Subcutaneous adipose tissue (tissue), 4 donors: ENCODE measurements around the gene FOCAD. TPM values are rescaled to one million over a fixed set of nuclear protein-coding genes. Genes with fewer than 3 reads are reported as not detected.

Source experiments
- total RNA-seq, 4 donors: library from RNA; depleted of rRNA; stranded (reverse); fragments of >200 nt; gene quantifications; one replicate each; pipeline ENCODE4 v1.1.0, GENCODE V29; 2016
- TF ChIP-seq, protein P1 (sequence below): fragments of 450-650 bp; IDR thresholded peaks from one replicate; pipeline ENCODE4 v1.5.1; 2016; ENCODE audit warnings: low read depth, mild to moderate bottlenecking, control low read depth, antibody characterized with exemption, moderate library complexity

FOCAD gene
- total RNA-seq, 4 donors from 2014 or later: 24.6 to 31.7 (median 27.5) TPM

DNA sequence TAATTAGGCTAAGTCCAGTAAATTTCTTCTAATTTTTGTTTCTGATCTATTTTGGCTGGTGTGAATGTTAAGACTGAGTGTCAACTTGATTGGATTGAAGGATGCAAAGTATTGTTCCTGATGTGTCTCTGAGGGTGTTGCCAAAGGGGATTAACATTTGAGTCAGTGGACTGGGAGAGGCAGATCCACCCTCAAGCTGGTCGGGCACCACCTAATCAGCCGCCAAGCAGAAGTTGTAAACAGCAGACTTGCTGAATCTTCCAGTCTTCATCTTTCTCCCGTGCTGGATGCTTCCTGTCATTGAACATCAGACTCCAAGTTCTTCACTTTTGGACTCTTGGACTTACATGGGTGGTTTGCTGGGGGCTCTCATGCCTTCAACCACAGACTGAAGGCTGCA lies 40.4 kb upstream of the FOCAD start:
- TF ChIP-seq, protein P1, sequence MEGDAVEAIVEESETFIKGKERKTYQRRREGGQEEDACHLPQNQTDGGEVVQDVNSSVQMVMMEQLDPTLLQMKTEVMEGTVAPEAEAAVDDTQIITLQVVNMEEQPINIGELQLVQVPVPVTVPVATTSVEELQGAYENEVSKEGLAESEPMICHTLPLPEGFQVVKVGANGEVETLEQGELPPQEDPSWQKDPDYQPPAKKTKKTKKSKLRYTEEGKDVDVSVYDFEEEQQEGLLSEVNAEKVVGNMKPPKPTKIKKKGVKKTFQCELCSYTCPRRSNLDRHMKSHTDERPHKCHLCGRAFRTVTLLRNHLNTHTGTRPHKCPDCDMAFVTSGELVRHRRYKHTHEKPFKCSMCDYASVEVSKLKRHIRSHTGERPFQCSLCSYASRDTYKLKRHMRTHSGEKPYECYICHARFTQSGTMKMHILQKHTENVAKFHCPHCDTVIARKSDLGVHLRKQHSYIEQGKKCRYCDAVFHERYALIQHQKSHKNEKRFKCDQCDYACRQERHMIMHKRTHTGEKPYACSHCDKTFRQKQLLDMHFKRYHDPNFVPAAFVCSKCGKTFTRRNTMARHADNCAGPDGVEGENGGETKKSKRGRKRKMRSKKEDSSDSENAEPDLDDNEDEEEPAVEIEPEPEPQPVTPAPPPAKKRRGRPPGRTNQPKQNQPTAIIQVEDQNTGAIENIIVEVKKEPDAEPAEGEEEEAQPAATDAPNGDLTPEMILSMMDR: no peak

GRCh38 chr9:20646656-20647055 lies 37.4 kb upstream of the FOCAD start:
- TF ChIP-seq, protein P1: no peak

DNA sequence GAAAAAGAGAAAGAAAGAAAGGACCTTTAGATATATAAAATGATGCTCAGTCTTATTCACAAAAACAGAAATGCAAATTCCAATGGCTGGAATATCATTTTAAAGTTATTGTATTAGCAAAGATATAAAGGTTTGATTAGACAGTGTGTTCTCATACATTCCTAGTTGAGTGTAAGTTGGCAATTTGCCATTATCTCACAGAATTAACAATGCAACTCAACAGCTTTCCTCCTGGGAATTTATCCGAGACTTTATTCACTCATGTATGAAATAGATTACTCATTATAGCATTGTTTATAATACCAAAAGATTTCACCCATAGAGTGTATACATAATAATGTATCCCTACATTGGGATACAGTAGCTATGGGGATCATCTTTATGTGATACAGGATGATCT lies 34.7 kb upstream of the FOCAD start:
- TF ChIP-seq, protein P1: no peak

GRCh38 chr9:20650313-20650712 lies 33.7 kb upstream of the FOCAD start:
- TF ChIP-seq, protein P1: no peak

GRCh38 chr9:20650750-20651299 lies 33.2 kb upstream of the FOCAD start:
- TF ChIP-seq, protein P1: no peak

DNA sequence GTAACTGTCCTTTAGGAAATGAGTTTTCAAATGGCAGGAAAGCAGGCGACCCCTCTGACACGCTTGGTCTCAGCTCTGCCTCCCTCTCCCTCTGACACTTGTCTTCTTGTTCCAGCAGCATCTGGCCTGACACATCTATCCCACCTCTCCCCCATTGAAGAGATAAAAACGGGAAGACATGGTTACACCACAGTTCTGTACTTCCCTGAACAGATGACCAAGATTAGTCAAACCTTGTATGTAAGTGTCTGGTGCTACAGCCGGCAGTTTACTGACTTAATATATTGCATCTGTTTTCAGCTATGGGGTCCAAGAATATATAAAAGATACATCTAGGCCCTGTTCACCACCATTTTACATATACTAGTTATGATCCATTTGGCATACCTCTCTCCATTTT lies 32.1 kb upstream of the FOCAD start:
- TF ChIP-seq, protein P1: no peak

DNA sequence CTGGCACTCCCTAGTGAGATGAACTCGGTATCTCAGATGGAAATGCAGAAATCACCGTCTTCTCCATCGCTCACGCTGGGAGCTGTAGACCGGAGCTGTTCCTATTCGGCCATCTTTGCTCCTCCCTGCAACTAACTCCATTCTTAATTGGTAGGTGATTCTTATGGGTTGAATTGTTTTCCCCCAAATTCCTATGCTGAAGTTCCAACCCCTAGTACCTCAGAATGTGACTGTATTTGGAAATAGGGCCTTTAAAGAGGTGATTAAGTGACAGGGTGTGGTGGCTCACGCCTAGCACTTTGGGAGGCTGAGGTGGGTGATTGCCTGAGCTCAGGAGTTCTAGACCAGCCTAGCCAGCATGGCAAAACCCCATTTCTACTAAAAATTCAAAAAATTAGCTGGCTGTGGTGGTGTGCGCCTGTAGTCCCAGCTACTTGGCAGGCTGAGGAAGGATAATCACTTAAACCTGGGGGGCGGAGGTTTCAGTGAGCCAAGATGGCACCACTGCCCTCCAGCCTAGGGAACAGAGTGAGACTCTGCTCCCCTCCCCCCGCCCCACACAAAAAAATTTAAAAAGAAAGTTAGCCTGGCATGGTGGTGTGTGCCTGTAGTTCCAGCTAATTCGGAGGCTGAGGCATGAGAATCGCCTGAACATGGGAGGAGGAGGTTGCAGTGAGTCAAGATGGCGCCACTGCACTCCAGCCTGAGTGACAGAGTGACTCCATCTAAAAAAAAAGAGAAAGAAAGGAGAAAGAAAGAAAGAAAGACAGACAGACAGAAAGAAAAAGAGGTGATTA lies 25.2 kb upstream of the FOCAD start:
- TF ChIP-seq, protein P1: no peak
